HCT116 (cell line): Measurements from ENCODE around the gene TCFL5. TPM values are rescaled to one million over a fixed set of nuclear protein-coding genes. Genes with fewer than 3 reads are reported as not detected.

ENCODE experiments used
- ATAC-seq: fragments of 200-7000 bp; cut with Tn5 transposase; 2 replicates; pipeline ENCODE4 v1.9.1; 2020; ENCODE audit warnings: mild to moderate bottlenecking, moderate library complexity
- BruUV-seq: library from RNA; stranded (reverse); fragments of 400-500 nt; replicated peaks from 2 replicates; lab custom pipeline; 2021; lab: Mats Ljungman, UMichigan
- CTCF ChIA-PET: fragments of 300-600 bp; sonication (Branson Sonifier 250); formaldehyde crosslinking; loops from one replicate; lab custom pipeline; 2021; ENCODE audit warnings: antibody characterized with exemption; lab: Charles Lee
- POLR2A ChIA-PET: fragments of 300-600, 350-600 bp; sonication (Branson Sonifier 250); formaldehyde crosslinking; loops from one replicate; lab custom pipeline; 2021; ENCODE audit warnings: antibody characterized with exemption; lab: Charles Lee
- RAD21 ChIA-PET, 2 experiments: fragments of 300-600 bp; sonication (Branson Sonifier 250); formaldehyde crosslinking; loops; one replicate each; lab custom pipeline; 2023; ENCODE audit warnings: low total read pairs in 2 of 2; ENCODE audit not compliant: uncharacterized antibody in 2 of 2, unreplicated experiment in 2 of 2, low non-redundant PET in 1 of 2; lab: Charles Lee
- DNase-seq: peaks from one replicate; pipeline ENCODE4 v3.0.0-alpha.2; 2010; ENCODE audit warnings: low read depth, low spot score
- H2AFZ ChIP-seq: fragments of 200-600 bp; shearing (Covaris generic), sonication (generic); 2 replicates; pipeline ENCODE4 v1.6.1; 2017; ENCODE audit warnings: low read depth, mixed run types, mixed read lengths, antibody characterized with exemption, low read length; ENCODE audit not compliant: poor library complexity, severe bottlenecking
- H3K27ac ChIP-seq: 2 replicates; pipeline ENCODE4 v1.5.1; 2012; ENCODE audit warnings: low read depth, low read length
- H3K27me3 ChIP-seq: fragments of 200-600 bp; sonication (generic); 2 replicates; pipeline ENCODE4 v1.6.1; 2016; ENCODE audit warnings: mixed run types, low read length, mixed read lengths; ENCODE audit not compliant: insufficient read depth
- H3K36me3 ChIP-seq, 2 experiments: fragments of 200-500 bp in 1 of 2; fragments of 200-600 bp in 1 of 2; sonication (Bioruptor generic) in 1 of 2; sonication (generic) in 1 of 2; 2 replicates each; pipeline versions ENCODE4 v1.5.1 to v1.6.1; 2014 to 2016; ENCODE audit warnings: low read length in 2 of 2, inconsistent platforms in 1 of 2, mixed read lengths in 1 of 2, mixed run types in 1 of 2; ENCODE audit not compliant: insufficient read depth in 2 of 2, control insufficient read depth in 1 of 2
- H3K4me1 ChIP-seq, 2 experiments: fragments of 200-600 bp in 1 of 2; sonication (generic) in 1 of 2; 2 replicates each; pipeline versions ENCODE4 v1.5.1 to v1.6.1; 2012 to 2017; ENCODE audit warnings: low read length in 2 of 2, inconsistent platforms in 1 of 2, mild to moderate bottlenecking in 1 of 2, mixed read lengths in 1 of 2, mixed run types in 1 of 2, moderate library complexity in 1 of 2; ENCODE audit not compliant: insufficient read depth in 2 of 2, control insufficient read depth in 1 of 2
- H3K4me2 ChIP-seq: fragments of 200-600 bp; sonication (generic); 2 replicates; pipeline ENCODE4 v1.6.1; 2017; ENCODE audit warnings: mixed run types, low read length, mixed read lengths
- H3K4me3 ChIP-seq, 2 experiments: fragments of 200-600 bp in 1 of 2; sonication (generic) in 1 of 2; replicated peaks in 1 of 2; 2 replicates each; pipeline ENCODE4 v1.5.1; 2011 to 2016; ENCODE audit warnings: low read length in 2 of 2, control low read depth in 1 of 2, low read depth in 1 of 2, mild to moderate bottlenecking in 1 of 2, mixed read lengths in 1 of 2, mixed run types in 1 of 2
- H3K79me2 ChIP-seq: fragments of 200-600 bp; sonication (generic); 2 replicates; pipeline ENCODE4 v1.6.1; 2017; ENCODE audit warnings: mild to moderate bottlenecking, mixed run types, low read length, moderate library complexity, mixed read lengths; ENCODE audit not compliant: insufficient read depth
- H3K9ac ChIP-seq: fragments of 200-600 bp; sonication (generic); 2 replicates; pipeline ENCODE4 v1.6.1; 2016; ENCODE audit warnings: low read length, mixed read lengths
- H3K9me2 ChIP-seq: fragments of 200-600 bp; sonication (generic), shearing (Covaris generic); 2 replicates; pipeline ENCODE4 v1.6.1; 2017; ENCODE audit warnings: mixed run types, mild to moderate bottlenecking, moderate library complexity; ENCODE audit not compliant: insufficient read depth
- H3K9me3 ChIP-seq, 2 experiments: fragments of 200-500 bp in 1 of 2; fragments of 200-600 bp in 1 of 2; sonication (Bioruptor generic) in 1 of 2; sonication (generic) in 1 of 2; 2 replicates each; pipeline ENCODE4 v1.6.1; 2014 to 2017; ENCODE audit warnings: low read length in 2 of 2, mixed read lengths in 2 of 2, inconsistent platforms in 1 of 2, low read depth in 1 of 2, mild to moderate bottlenecking in 1 of 2, mixed run types in 1 of 2, moderate library complexity in 1 of 2; ENCODE audit not compliant: control insufficient read depth in 1 of 2, insufficient read depth in 1 of 2
- H4K20me1 ChIP-seq: fragments of 200-600 bp; sonication (generic), shearing (Covaris generic); 2 replicates; pipeline ENCODE4 v1.6.1; 2017; ENCODE audit warnings: mixed run types, mild to moderate bottlenecking, moderate library complexity; ENCODE audit not compliant: insufficient read depth
- CTCF ChIP-seq, 3 experiments: fragments of 200-600 bp in 1 of 3; sonication (generic) in 1 of 3; IDR thresholded peaks in 2 of 3; conservative IDR thresholded peaks in 1 of 3; 2 replicates each; pipeline ENCODE4 v1.5.1; 2012 to 2017; ENCODE audit warnings: low read depth in 2 of 3, low read length in 2 of 3, antibody characterized with exemption in 1 of 3, borderline replicate concordance in 1 of 3, control low read depth in 1 of 3, mild to moderate bottlenecking in 1 of 3, mixed read lengths in 1 of 3, mixed run types in 1 of 3, moderate library complexity in 1 of 3; ENCODE audit not compliant: insufficient read depth in 1 of 3
- EZH2 ChIP-seq: fragments of 200-600 bp; sonication (generic); IDR thresholded peaks from 2 replicates; pipeline ENCODE4 v1.6.1; 2017; ENCODE audit warnings: antibody characterized with exemption, mixed run types
- SIN3A ChIP-seq: IDR thresholded peaks from 2 replicates; pipeline ENCODE4 v1.6.1; 2012; ENCODE audit warnings: low read depth
- YY1 ChIP-seq: IDR thresholded peaks from 2 replicates; pipeline ENCODE4 v1.6.1; 2011; ENCODE audit warnings: low read length, low read depth, moderate library complexity, mild to moderate bottlenecking; ENCODE audit not compliant: insufficient replicate concordance; ENCODE audit errors: extremely low read depth
- intact Hi-C: fragments of 100-400 bp; cut with micrococcal nuclease; formaldehyde crosslinking; loops from 2 replicates; pipeline ENCODE4 v1.10.0; 2022
- total RNA-seq: library from RNA; stranded (reverse); gene quantifications from one replicate; pipeline ENCODE4 v1.2.1, GENCODE V29; 2021; ENCODE audit not compliant: unreplicated experiment
- TF ChIP-seq, protein P1 (sequence below): IDR thresholded peaks from 2 replicates; pipeline ENCODE4 v1.6.1; 2012; ENCODE audit warnings: low read depth

Gene TCFL5
- total RNA-seq, 1 experiment from 2014 or later, result 20.4 TPM

GRCh38 chr20:62822788-62823651, 38.6 kb downstream of the TCFL5 start:
- intact Hi-C loops, result loop anchor here (2.0 kb wide), 1 partner anchor 186 kb away; no protein-coding TSS in a partner anchor
- Histone ChIP-seq H3K9me3 (no peaks in the 10 kb centered on the region), H3K9ac (peak overlapping the region; percentile 32), H2AFZ (no peak overlapping the region)
- no TSS peak for BruUV-seq
- TF ChIP-seq CTCF (IDR thresholded peaks at IDR 0.05 in 2 of 3, conservative IDR thresholded peaks at IDR 0.05 in 1 of 3; ENCODE audit: borderline replicate concordance in 1 of 3, insufficient read depth in 1 of 3, low read depth in 2 of 3, low read length in 2 of 3) (peak in 2 of 3 experiments; percentile 60 to 77; a peak in 4 of 6 replicates), EZH2 (no peak), YY1 (peak; percentile 48), SIN3A (no peak)
- TF ChIP-seq, protein P1, sequence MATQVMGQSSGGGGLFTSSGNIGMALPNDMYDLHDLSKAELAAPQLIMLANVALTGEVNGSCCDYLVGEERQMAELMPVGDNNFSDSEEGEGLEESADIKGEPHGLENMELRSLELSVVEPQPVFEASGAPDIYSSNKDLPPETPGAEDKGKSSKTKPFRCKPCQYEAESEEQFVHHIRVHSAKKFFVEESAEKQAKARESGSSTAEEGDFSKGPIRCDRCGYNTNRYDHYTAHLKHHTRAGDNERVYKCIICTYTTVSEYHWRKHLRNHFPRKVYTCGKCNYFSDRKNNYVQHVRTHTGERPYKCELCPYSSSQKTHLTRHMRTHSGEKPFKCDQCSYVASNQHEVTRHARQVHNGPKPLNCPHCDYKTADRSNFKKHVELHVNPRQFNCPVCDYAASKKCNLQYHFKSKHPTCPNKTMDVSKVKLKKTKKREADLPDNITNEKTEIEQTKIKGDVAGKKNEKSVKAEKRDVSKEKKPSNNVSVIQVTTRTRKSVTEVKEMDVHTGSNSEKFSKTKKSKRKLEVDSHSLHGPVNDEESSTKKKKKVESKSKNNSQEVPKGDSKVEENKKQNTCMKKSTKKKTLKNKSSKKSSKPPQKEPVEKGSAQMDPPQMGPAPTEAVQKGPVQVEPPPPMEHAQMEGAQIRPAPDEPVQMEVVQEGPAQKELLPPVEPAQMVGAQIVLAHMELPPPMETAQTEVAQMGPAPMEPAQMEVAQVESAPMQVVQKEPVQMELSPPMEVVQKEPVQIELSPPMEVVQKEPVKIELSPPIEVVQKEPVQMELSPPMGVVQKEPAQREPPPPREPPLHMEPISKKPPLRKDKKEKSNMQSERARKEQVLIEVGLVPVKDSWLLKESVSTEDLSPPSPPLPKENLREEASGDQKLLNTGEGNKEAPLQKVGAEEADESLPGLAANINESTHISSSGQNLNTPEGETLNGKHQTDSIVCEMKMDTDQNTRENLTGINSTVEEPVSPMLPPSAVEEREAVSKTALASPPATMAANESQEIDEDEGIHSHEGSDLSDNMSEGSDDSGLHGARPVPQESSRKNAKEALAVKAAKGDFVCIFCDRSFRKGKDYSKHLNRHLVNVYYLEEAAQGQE, result no peak
- TF ChIP-seq, all 23 proteins: peak for 2
- no peaks in the 10 kb centered on the region for H3K9me2 ChIP-seq
- H4K20me1 ChIP-seq, result no peaks in the 10 kb centered on the region
- ATAC-seq (peak; percentile 80), DNase-seq (peak; percentile 85)
- POLR2A ChIA-PET, result interaction anchor here (0.6 to 1.4 kb wide), 4 partner anchors 13 to 52 kb away, joined by 3 to 4 read pairs (median 4); partner anchors contain the start of gene TCFL5
- CTCF ChIA-PET, result interaction anchor here (0.6 to 1.8 kb wide), 18 partner anchors 9 to 248 kb away, joined by 3 to 9 read pairs (median 4); partner anchors contain the start of genes MRGBP and TCFL5
- H3K4me1 ChIP-seq, result peaks cover 52 to 58% of the 10 kb centered on the region in 2 experiments
- peak overlapping the region; percentile 51 for H3K27ac ChIP-seq
- peak overlapping the region; percentile 38 for H3K4me2 ChIP-seq
- H3K79me2 ChIP-seq, result no peaks in the 10 kb centered on the region
- RAD21 ChIA-PET, result interaction anchor here (0.6 to 1.0 kb wide), 5 partner anchors 9 to 546 kb away, joined by 3 to 8 read pairs (median 3); no protein-coding TSS in a partner anchor
- H3K36me3 ChIP-seq, result no peaks in the 10 kb centered on the region
- H3K27me3 ChIP-seq, result no peaks in the 10 kb centered on the region
- no peak overlapping the region for H3K4me3 ChIP-seq
